ENCODE measurements around the gene ATP10B.

ATP10B gene

GRCh38 chr5:160542281-160542680 is 309.7 kb downstream of the ATP10B start:
- Histone ChIP-seq H3K4me3 (ENCODE audit: low read depth, low read length) (no peak overlapping the region), H3K9me3 (ENCODE audit: control insufficient read depth, insufficient read depth, low read depth, low read length) (no peaks in the 10 kb centered on the region), H3K27ac (ENCODE audit: extremely low read depth, low read depth, low read length) (no peak overlapping the region), H3K36me3 (ENCODE audit: control insufficient read depth in 2 of 2, insufficient read depth in 1 of 2, low read length in 2 of 2) (no peaks in the 10 kb centered on the region), H3K4me1 (ENCODE audit: control insufficient read depth, insufficient read depth, low read length) (no peaks in the 10 kb centered on the region)
- TF ChIP-seq REST (tag by site-specific recombination; IDR thresholded peaks at IDR 0.05) (no peak), TSHZ1 (tag by site-specific recombination; IDR thresholded peaks at IDR 0.05; ENCODE audit: borderline replicate concordance) (no peak), ZNF18 (tag by site-specific recombination; IDR thresholded peaks at IDR 0.05) (no peak), EGR2 (tag by site-specific recombination; IDR thresholded peaks at IDR 0.05; ENCODE audit: low read depth) (no peak), PBX3 (CRISPR knock-in tag; IDR thresholded peaks at IDR 0.05) (no peak), ZNF223 (tag by site-specific recombination; IDR thresholded peaks at IDR 0.05) (no peak), KLF17 (tag by site-specific recombination; IDR thresholded peaks at IDR 0.05) (no peak), ZNF324 (tag by site-specific recombination; IDR thresholded peaks at IDR 0.05) (no peak), ZNF654 (tag by site-specific recombination; IDR thresholded peaks at IDR 0.05; ENCODE audit: low read depth) (no peak), ZFP69B (tag by site-specific recombination; IDR thresholded peaks at IDR 0.05) (no peak), ZNF76 (tag by site-specific recombination; IDR thresholded peaks at IDR 0.05; ENCODE audit: borderline replicate concordance, low read depth) (no peak), ZSCAN16 (tag by site-specific recombination; IDR thresholded peaks at IDR 0.05) (no peak), ZFP41 (tag by site-specific recombination; IDR thresholded peaks at IDR 0.05; ENCODE audit: borderline replicate concordance) (no peak), ZNF350 (tag by site-specific recombination; IDR thresholded peaks at IDR 0.05) (no peak), ZNF114 (tag by site-specific recombination; IDR thresholded peaks at IDR 0.05) (no peak)
- ChIA-PET CTCF (no interaction called here), POLR2A (no interaction called here)

Data from HEK293 (cell line).